Esophagus muscularis mucosa (tissue), 4 donors: ENCODE measurements around the gene TNS4. TPM values are rescaled to one million over a fixed set of nuclear protein-coding genes. Genes with fewer than 3 reads are reported as not detected.

Experiments
- DNase-seq: peaks from one replicate; pipeline ENCODE4 v3.0.0-alpha.2; 2017; ENCODE audit errors: extremely low spot score
- H3K27ac ChIP-seq, 4 donors: fragments of 200-600 bp; sonication (generic); replicated peaks in 1 of 4; 1 replicate in 3 of 4; 2 replicates in 1 of 4; pipeline ENCODE4 v1.5.1; 2016 to 2019; ENCODE audit warnings: mild to moderate bottlenecking in 1 of 4
- H3K27me3 ChIP-seq, 4 donors: fragments of 200-600 bp; sonication (generic); one replicate each; pipeline versions ENCODE4 v1.5.1 to v1.6.0; 2016 to 2019
- H3K36me3 ChIP-seq, 4 donors: fragments of 200-600 bp; sonication (generic); one replicate each; pipeline ENCODE4 v1.5.1; 2016 to 2019
- H3K4me1 ChIP-seq, 4 donors: fragments of 200-600 bp; sonication (generic); one replicate each; pipeline ENCODE4 v1.5.1; 2016 to 2019
- H3K4me3 ChIP-seq, 4 donors: fragments of 200-600 bp; sonication (generic); 1 replicate in 2 of 4; 2 replicates in 2 of 4; pipeline ENCODE4 v1.5.1; 2016 to 2019; ENCODE audit warnings: mild to moderate bottlenecking in 4 of 4, moderate library complexity in 1 of 4
- H3K9me3 ChIP-seq, 4 donors: fragments of 200-600 bp; sonication (generic); 1 replicate in 3 of 4; 2 replicates in 1 of 4; pipeline ENCODE4 v1.5.1; 2016 to 2019
- CTCF ChIP-seq, 3 experiments: fragments of 200-600 bp in 2 of 3; fragments of 450-650 bp in 1 of 3; sonication (generic) in 2 of 3; IDR thresholded peaks; one replicate each; pipeline ENCODE4 v1.5.1; 2017 to 2019; ENCODE audit warnings: antibody characterized with exemption in 3 of 3, mild to moderate bottlenecking in 2 of 3, moderate library complexity in 1 of 3
- EP300 ChIP-seq: sonication (generic); formaldehyde crosslinking; IDR thresholded peaks from one replicate; pipeline ENCODE4 v1.6.1; 2017; ENCODE audit warnings: antibody characterized with exemption
- POLR2A ChIP-seq: fragments of 450-650 bp; IDR thresholded peaks from one replicate; pipeline ENCODE4 v1.6.1; 2017; ENCODE audit warnings: antibody characterized with exemption, moderate library complexity, mild to moderate bottlenecking, low read depth
- POLR2AphosphoS5 ChIP-seq, 2 donors: sonication (generic); formaldehyde crosslinking; IDR thresholded peaks; one replicate each; pipeline ENCODE4 v1.6.1; 2017; ENCODE audit warnings: antibody characterized with exemption in 2 of 2
- WGBS: methylation state at CpG from one replicate; pipeline ENCODE4 v1.1.5; 2018; 5-methylcytosine and 5-hydroxymethylcytosine counted together
- intact Hi-C: fragments of 100-400 bp; cut with DNase I; formaldehyde crosslinking; loops from one replicate; pipeline ENCODE4 v1.15.1; 2023
- total RNA-seq, 4 donors: library from RNA; depleted of rRNA; stranded (reverse); fragments of >200 nt; gene quantifications; one replicate each; pipeline versions ENCODE4 v1.1.0 to v1.2.1, GENCODE V29; 2016

Gene TNS4
- total RNA-seq, 4 donors from 2014 or later: not detected

GRCh38 chr17:40499551-40500189, 1.8 kb downstream of the TNS4 start:
- Histone ChIP-seq H3K27me3 (no peaks in the 10 kb centered on the region), H3K4me1 (peaks cover 15 to 38% (median 37%) of the 10 kb centered on the region in 4 donors), H3K9me3 (peaks cover 0 to 5% (median 0%) of the 10 kb centered on the region in 4 donors), H3K4me3 (peak overlapping the region; percentile 29 to 36 (median 30)), H3K27ac (peak overlapping the region; percentile 71 to 82 (median 77)), H3K36me3 (no peaks in the 10 kb centered on the region)
- no peak for TF ChIP-seq EP300
- peak; percentile 36 to 84 for TF ChIP-seq POLR2AphosphoS5 (IDR thresholded peaks at IDR 0.05)
- TF ChIP-seq POLR2A: no peak
- peak in 2 of 3 experiments; percentile 23 to 31 for TF ChIP-seq CTCF (IDR thresholded peaks at IDR 0.05)
- peak; percentile 96 for DNase-seq
- WGBS: 15% methylated on average over 6 of the region's 17 CpGs
- intact Hi-C loops: loop anchor here (2.0 kb wide), 1 partner anchor 57 kb away; the partner anchor contains the start of gene IGFBP4

GRCh38 chr17:40498281-40499084, 2.9 kb downstream of the TNS4 start:
- Histone ChIP-seq H3K9me3 (peaks cover 0 to 4% (median 0%) of the 10 kb centered on the region in 4 donors), H3K27ac (peak overlapping the region; percentile 71 to 82 (median 77)), H3K27me3 (no peaks in the 10 kb centered on the region), H3K4me1 (peaks cover 15 to 38% (median 37%) of the 10 kb centered on the region in 4 donors), H3K36me3 (no peaks in the 10 kb centered on the region), H3K4me3 (no peak overlapping the region)
- DNase-seq: no peak
- TF ChIP-seq POLR2AphosphoS5 (IDR thresholded peaks at IDR 0.05) (no peak), EP300 (no peak), POLR2A (no peak), CTCF (IDR thresholded peaks at IDR 0.05) (no peak)
- intact Hi-C loops: loop anchor here (2.0 kb wide), 1 partner anchor 56 kb away; the partner anchor contains the start of gene IGFBP4
- WGBS: 69% methylated on average over 9 of the region's 9 CpGs

- Histone ChIP-seq H3K27ac (peak overlapping the region; percentile 71 to 82 (median 77)), H3K4me3 (no peak overlapping the region), H3K27me3 (no peaks in the 10 kb centered on the region), H3K36me3 (no peaks in the 10 kb centered on the region), H3K9me3 (no peaks in the 10 kb centered on the region), H3K4me1 (peaks cover 15 to 38% (median 37%) of the 10 kb centered on the region in 4 donors)
- intact Hi-C loops: loop anchor here (2.0 kb wide), 1 partner anchor 55 kb away; the partner anchor contains the start of gene IGFBP4
- DNase-seq: no peak
- TF ChIP-seq CTCF (IDR thresholded peaks at IDR 0.05) (peak in 1 of 3 experiments; percentile 5), POLR2A (no peak), EP300 (no peak), POLR2AphosphoS5 (IDR thresholded peaks at IDR 0.05) (no peak)
- WGBS: 86% methylated on average over 2 of the region's 2 CpGs
Measured at GRCh38 chr17:40497695-40498094, 3.7 kb downstream of the TNS4 start.

- H3K27ac ChIP-seq: no peak overlapping the region
- no peak for DNase-seq
- peaks cover 15 to 38% (median 37%) of the 10 kb centered on the region in 4 donors for H3K4me1 ChIP-seq
- H3K27me3 ChIP-seq: no peaks in the 10 kb centered on the region
- H3K9me3 ChIP-seq: no peaks in the 10 kb centered on the region
- no peaks in the 10 kb centered on the region for H3K36me3 ChIP-seq
- intact Hi-C loops: no loop called here
- TF ChIP-seq POLR2A (no peak), POLR2AphosphoS5 (IDR thresholded peaks at IDR 0.05) (no peak), CTCF (IDR thresholded peaks at IDR 0.05) (no peak), EP300 (no peak)
- WGBS: 81% methylated on average over 8 of the region's 9 CpGs
- no peak overlapping the region for H3K4me3 ChIP-seq
Measured at GRCh38 chr17:40496634-40497420, 4.6 kb downstream of the TNS4 start.
